Measurements from ENCODE around the gene IGLL1.
"Not testable (repeated sequence)": the region's sequence is repeated elsewhere in the genome, so short reads cannot be mapped to it uniquely, and the experiment has no call there.

GRCh38 chr22:23573106-23573505 is 7.0 kb downstream of the IGLL1 start:
- TF ChIP-seq CTCF (IDR thresholded peaks at IDR 0.05); POLR2AphosphoS5 (IDR thresholded peaks at IDR 0.05; ENCODE audit: insufficient read depth in 1 of 2, low read depth in 1 of 2): not testable (repeated sequence)

Measured in vagina (tissue), 2 donors.